GM12891 (cell line): ENCODE data around the gene BRD9.

Experiments
- PAX5 ChIP-seq: IDR thresholded peaks from 2 replicates; pipeline ENCODE4 v1.6.1; 2011; ENCODE audit warnings: low read length, moderate library complexity, mild to moderate bottlenecking; ENCODE audit not compliant: insufficient read depth, severe bottlenecking
- POLR2A ChIP-seq: IDR thresholded peaks from 2 replicates; pipeline ENCODE4 v1.6.1; 2011; ENCODE audit warnings: low read depth, low read length, control low read depth
- POLR2AphosphoS5 ChIP-seq: IDR thresholded peaks from 2 replicates; pipeline ENCODE4 v1.6.1; 2011; ENCODE audit warnings: low read depth, low read length, control low read depth
- POU2F2 ChIP-seq: IDR thresholded peaks from 2 replicates; pipeline ENCODE4 v1.6.1; 2011; ENCODE audit warnings: low read depth, mild to moderate bottlenecking, control low read depth, low read length, moderate library complexity
- SPI1 ChIP-seq: IDR thresholded peaks from 2 replicates; pipeline ENCODE4 v1.6.1; 2011; ENCODE audit warnings: low read depth, low read length, control low read depth
- TAF1 ChIP-seq: IDR thresholded peaks from 2 replicates; pipeline ENCODE4 v1.6.1; 2011; ENCODE audit warnings: low read depth, low read length, control low read depth

GRCh38 chr5:903756-904096, 11.1 kb upstream of the BRD9 start:
- TF ChIP-seq POLR2A (no peak), POLR2AphosphoS5 (no peak), SPI1 (no peak), TAF1 (no peak), PAX5 (no peak), POU2F2 (no peak)
